ENCODE results near the gene ARPC1B. TPM values are rescaled to one million over a fixed set of nuclear protein-coding genes. Genes with fewer than 3 reads are reported as not detected.

ARPC1B gene
- total and polyA plus RNA-seq, 9 of the 15 experiments (the other 6 are each of a cell fraction or from before 2014, with no cell fraction given): 6.7 to 357 (median 211) TPM

DNA sequence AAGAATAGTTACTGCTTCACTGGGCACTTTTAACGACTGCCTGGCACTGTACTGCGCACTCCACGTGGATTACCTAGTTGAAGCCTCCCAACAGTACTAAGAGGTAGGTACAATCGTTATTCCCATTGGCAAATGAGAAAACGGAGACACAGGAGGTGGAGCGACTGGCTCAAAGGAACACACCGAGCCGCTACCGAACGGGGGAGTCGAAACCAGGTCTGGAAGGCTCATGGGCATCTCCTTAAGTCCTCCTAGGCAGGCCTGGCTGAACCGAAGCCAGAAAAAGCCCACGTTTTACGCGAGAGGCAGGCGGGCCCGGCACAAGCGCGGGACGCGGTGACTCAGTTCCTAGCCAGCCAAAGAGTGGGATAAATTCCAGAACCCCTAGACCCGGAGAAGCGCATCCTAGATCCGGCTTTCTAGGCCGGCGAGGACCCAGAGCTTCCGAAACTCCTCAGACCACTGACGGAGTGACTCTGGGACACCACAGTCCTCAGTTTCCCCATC lies 33.4 kb downstream of the ARPC1B start:
- Histone ChIP-seq H3K4me3 (peak overlapping the region; percentile 97), H4K20me1 (replicated peaks; ENCODE audit: control insufficient read depth, insufficient read depth, low read length) (peaks cover 34% of the 10 kb centered on the region), H3K27me3 (ENCODE audit: control insufficient read depth in 2 of 2, insufficient read depth in 2 of 2, low read length in 2 of 2) (no peaks in the 10 kb centered on the region), H3K4me2 (ENCODE audit: insufficient read depth, low read length) (peak overlapping the region; percentile 99), H3K9me3 (replicated peaks; ENCODE audit: control insufficient read depth, insufficient read depth, low read depth, low read length) (no peaks in the 10 kb centered on the region), H3K4me1 (replicated peaks in 1 of 2; ENCODE audit: control insufficient read depth in 2 of 2, insufficient read depth in 2 of 2, low read length in 2 of 2) (peaks cover 20% of the 10 kb centered on the region in 2 experiments; a peak in 4 of 5 replicates), H2AFZ (ENCODE audit: low read depth, low read length) (peak overlapping the region; percentile 100), H3K36me3 (ENCODE audit: control insufficient read depth, insufficient read depth, low read length) (peaks cover 75% of the 10 kb centered on the region), H3K9ac (ENCODE audit: insufficient read depth in 1 of 2, low read depth in 2 of 2, low read length in 2 of 2) (peak overlapping the region; percentile 97 to 100), H3K9me1 (ENCODE audit: control insufficient read depth, insufficient read depth, low read length) (no peaks in the 10 kb centered on the region), H3K79me2 (ENCODE audit: control insufficient read depth, insufficient read depth, low read length) (peaks cover 78% of the 10 kb centered on the region), H3K27ac (ENCODE audit: extremely low read depth, low read depth, low read length) (peak overlapping the region; percentile 100)
- ATAC-seq (peak; percentile 61), DNase-seq (ENCODE audit: extremely low read depth in 1 of 4, low spot score in 3 of 4) (peak in 2 of 4 experiments; percentile 56 to 67), FAIRE-seq (no peak)
- no TSS peak for BruUV-seq (replicated peaks)
- in situ Hi-C loops (cut with MboI): no loop called here
- POLR2A ChIA-PET: interaction anchor here (0.7 to 4.4 kb wide), 12 partner anchors 8 to 277 kb away, joined by 3 to 53 read pairs (median 8); partner anchors contain the start of genes CPSF4 and PTCD1
- WGBS (ENCODE audit: insufficient coverage, low coverage, missing lambda C conversion rate): under 1% methylated on average over 28 of the region's 28 CpGs
- CTCF ChIA-PET (ENCODE audit: low intra/inter-chr PET ratio): no interaction called here
- intact Hi-C loops (cut with micrococcal nuclease): loop anchor here (2.0 kb wide), 1 partner anchor 33 kb away; the partner anchor contains the start of gene ARPC1B
- TF ChIP-seq TEAD4 (IDR thresholded peaks at IDR 0.05; ENCODE audit: low read length) (no peak; the same call in 1 of the 2 replicates), TEAD4 (CRISPR knock-in tag; IDR thresholded peaks at IDR 0.05; ENCODE audit: borderline replicate concordance) (0 out of 2 replicates have a peak, but pooled peaks have one; percentile 64), NFE2L1 (tag; IDR thresholded peaks at IDR 0.05; ENCODE audit: borderline replicate concordance, low read depth) (no peak), KLF1 (tag; IDR thresholded peaks at IDR 0.05) (no peak), CREBBP (IDR thresholded peaks at IDR 0.05; ENCODE audit: low read depth, low read length) (no peak), ELF2 (CRISPR knock-in tag; IDR thresholded peaks at IDR 0.05) (no peak), RFX5 (IDR thresholded peaks at IDR 0.05; ENCODE audit: low read depth, low read length) (no peak), ZNF695 (CRISPR knock-in tag; IDR thresholded peaks at IDR 0.05) (no peak), RBM34 (IDR thresholded peaks at IDR 0.05; ENCODE audit: borderline replicate concordance, insufficient read depth, low read length) (no peak), ZNF121 (CRISPR knock-in tag; conservative IDR thresholded peaks at IDR 0.05) (no peak)
- TF ChIP-seq, protein P1, sequence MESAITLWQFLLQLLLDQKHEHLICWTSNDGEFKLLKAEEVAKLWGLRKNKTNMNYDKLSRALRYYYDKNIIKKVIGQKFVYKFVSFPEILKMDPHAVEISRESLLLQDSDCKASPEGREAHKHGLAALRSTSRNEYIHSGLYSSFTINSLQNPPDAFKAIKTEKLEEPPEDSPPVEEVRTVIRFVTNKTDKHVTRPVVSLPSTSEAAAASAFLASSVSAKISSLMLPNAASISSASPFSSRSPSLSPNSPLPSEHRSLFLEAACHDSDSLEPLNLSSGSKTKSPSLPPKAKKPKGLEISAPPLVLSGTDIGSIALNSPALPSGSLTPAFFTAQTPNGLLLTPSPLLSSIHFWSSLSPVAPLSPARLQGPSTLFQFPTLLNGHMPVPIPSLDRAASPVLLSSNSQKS (CRISPR knock-in tag; IDR thresholded peaks at IDR 0.05): no peak
- TF ChIP-seq, protein P2, sequence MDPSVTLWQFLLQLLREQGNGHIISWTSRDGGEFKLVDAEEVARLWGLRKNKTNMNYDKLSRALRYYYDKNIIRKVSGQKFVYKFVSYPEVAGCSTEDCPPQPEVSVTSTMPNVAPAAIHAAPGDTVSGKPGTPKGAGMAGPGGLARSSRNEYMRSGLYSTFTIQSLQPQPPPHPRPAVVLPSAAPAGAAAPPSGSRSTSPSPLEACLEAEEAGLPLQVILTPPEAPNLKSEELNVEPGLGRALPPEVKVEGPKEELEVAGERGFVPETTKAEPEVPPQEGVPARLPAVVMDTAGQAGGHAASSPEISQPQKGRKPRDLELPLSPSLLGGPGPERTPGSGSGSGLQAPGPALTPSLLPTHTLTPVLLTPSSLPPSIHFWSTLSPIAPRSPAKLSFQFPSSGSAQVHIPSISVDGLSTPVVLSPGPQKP (CRISPR knock-in tag; IDR thresholded peaks at IDR 0.05): no peak

Measured in K562 (cell line).